SK-N-SH (cell line): Measurements from ENCODE around the gene RASGRP4.

Experiments used
- CTCF ChIP-seq: fragments of 200-600 bp; sonication (generic); IDR thresholded peaks from 2 replicates; pipeline ENCODE4 v1.6.1; 2017; ENCODE audit warnings: antibody characterized with exemption, mild to moderate bottlenecking, moderate library complexity
- EP300 ChIP-seq, 2 experiments: IDR thresholded peaks; 2 replicates each; pipeline versions ENCODE4 v1.4.0 to v1.6.1; 2012; ENCODE audit warnings: borderline replicate concordance in 1 of 2, low read depth in 1 of 2, low read length in 1 of 2
- EZH2phosphoT487 ChIP-seq: fragments of 200-600 bp; sonication (generic); IDR thresholded peaks from 2 replicates; pipeline ENCODE4 v1.6.1; 2017; ENCODE audit warnings: low read depth, mixed run types, mild to moderate bottlenecking, antibody characterized with exemption, moderate library complexity, borderline replicate concordance
- FOXM1 ChIP-seq: IDR thresholded peaks from 2 replicates; pipeline ENCODE4 v1.4.0; 2012; ENCODE audit warnings: low read depth, mild to moderate bottlenecking
- IRF3 ChIP-seq: fragments of 150-350 bp; IDR thresholded peaks from 2 replicates; pipeline ENCODE4 v1.6.1; 2016; ENCODE audit warnings: mild to moderate bottlenecking, low read depth, low read length
- MAX ChIP-seq: IDR thresholded peaks from 2 replicates; pipeline ENCODE4 v1.4.0; 2012; ENCODE audit warnings: low read depth
- MEF2A ChIP-seq: IDR thresholded peaks from 2 replicates; pipeline ENCODE4 v1.4.0; 2012; ENCODE audit warnings: low read depth, borderline replicate concordance
- NRF1 ChIP-seq: IDR thresholded peaks from 2 replicates; pipeline ENCODE4 v1.6.1; 2012; ENCODE audit warnings: low read depth, mild to moderate bottlenecking, low read length
- POLR2AphosphoS5 ChIP-seq: IDR thresholded peaks from 2 replicates; pipeline ENCODE4 v1.6.1; 2012; ENCODE audit warnings: low read depth, low read length
- SMC3 ChIP-seq: IDR thresholded peaks from 2 replicates; pipeline ENCODE4 v1.6.1; 2012; ENCODE audit warnings: low read depth, low read length, improper control_type of control experiment
- TAF1 ChIP-seq: IDR thresholded peaks from 2 replicates; pipeline ENCODE4 v1.6.1; 2012; ENCODE audit warnings: low read depth, mild to moderate bottlenecking, low read length, moderate library complexity, borderline replicate concordance

GRCh38 chr19:38389957-38390924 lies 35.8 kb downstream of the RASGRP4 start:
- TF ChIP-seq EZH2phosphoT487 (no peak), SMC3 (no peak), MAX (no peak), FOXM1 (no peak), TAF1 (no peak), IRF3 (no peak), CTCF (no peak), MEF2A (no peak), EP300 (IDR thresholded peaks at IDR 0.05; ENCODE audit: borderline replicate concordance in 1 of 2, low read depth in 1 of 2, low read length in 1 of 2) (no peak), NRF1 (no peak), POLR2AphosphoS5 (no peak)
